GM10266 (cell line): Measurements from ENCODE around the gene HDAC8.
"Not testable (repeated sequence)": the region's sequence is repeated elsewhere in the genome, so short reads cannot be mapped to it uniquely, and the experiment has no call there.

Experiments
- DNase-seq: peaks from one replicate; pipeline ENCODE4 v3.0.0; 2012; ENCODE audit errors: extremely low spot score
- CTCF ChIP-seq: IDR thresholded peaks from 2 replicates; pipeline ENCODE4 v1.5.1; 2012; ENCODE audit warnings: mild to moderate bottlenecking, low read depth; ENCODE audit not compliant: control insufficient read depth, insufficient read depth; ENCODE audit errors: missing control alignments

The HDAC8 gene

GRCh38 chrX:72346302-72346949 is 226.2 kb downstream of the HDAC8 start:
- TF ChIP-seq CTCF, result no peak

GRCh38 chrX:72340626-72341025 is 232.0 kb downstream of the HDAC8 start:
- DNase-seq, result no peak
- no peak for TF ChIP-seq CTCF

More at GRCh38 chrX:72346302-72346949, 226.2 kb downstream of the HDAC8 start:
- DNase-seq, result no peak

- DNase-seq, result no peak
- TF ChIP-seq CTCF, result no peak
Measured at GRCh38 chrX:72340041-72340440, 232.6 kb downstream of the HDAC8 start.

GRCh38 chrX:72330131-72330530 is 242.5 kb downstream of the HDAC8 start:
- TF ChIP-seq CTCF, result no peak
- no peak for DNase-seq

GRCh38 chrX:72326605-72327300 is 245.9 kb downstream of the HDAC8 start:
- no peak for TF ChIP-seq CTCF
- DNase-seq, result no peak

- DNase-seq, result not testable (repeated sequence)
Measured at GRCh38 chrX:72319651-72320050, 253.0 kb downstream of the HDAC8 start.

GRCh38 chrX:72317139-72317538 is 255.5 kb downstream of the HDAC8 start:
- no peak for DNase-seq
- no peak for TF ChIP-seq CTCF
